IPS DF 6.9 (cell line): Measurements from ENCODE around the gene USP3.

Experiments used
- DNase-seq: peaks from one replicate; pipeline ENCODE4 v3.0.0-alpha.2; 2013; ENCODE audit warnings: low read depth, low spot score
- H3K27ac ChIP-seq: one replicate; pipeline ENCODE4 v1.5.1; 2013; ENCODE audit warnings: low read length, control low read depth
- H3K27me3 ChIP-seq: 2 replicates; pipeline ENCODE4 v1.6.1; 2013; ENCODE audit warnings: mild to moderate bottlenecking, low read length; ENCODE audit not compliant: control insufficient read depth, insufficient read depth
- H3K36me3 ChIP-seq: 2 replicates; pipeline ENCODE4 v1.6.1; 2013; ENCODE audit warnings: low read length; ENCODE audit not compliant: control insufficient read depth, insufficient read depth
- H3K4me1 ChIP-seq: 2 replicates; pipeline ENCODE4 v1.6.1; 2013; ENCODE audit warnings: low read length; ENCODE audit not compliant: control insufficient read depth, insufficient read depth
- H3K4me3 ChIP-seq: 2 replicates; pipeline ENCODE4 v1.5.1; 2013; ENCODE audit warnings: mild to moderate bottlenecking, low read length
- H3K9me3 ChIP-seq: 2 replicates; pipeline ENCODE4 v1.6.1; 2013; ENCODE audit warnings: low read length, inconsistent platforms; ENCODE audit not compliant: control insufficient read depth, insufficient read depth
- WGBS: extraction: QIAGEN DNeasy Blood & Tissue Kit; methylation state at CpG from one replicate; pipeline ENCODE4 v1.1.7; 2013; ENCODE audit warnings: mixed read lengths, missing lambda C conversion rate; ENCODE audit not compliant: insufficient read length, insufficient coverage; 5-methylcytosine and 5-hydroxymethylcytosine counted together

The USP3 gene

GRCh38 chr15:63544258-63545026 lies 40.0 kb downstream of the USP3 start:
- H3K4me1 ChIP-seq, result no peaks in the 10 kb centered on the region
- 100% methylated on average over 3 of the region's 5 CpGs for WGBS
- no peak overlapping the region for H3K27ac ChIP-seq
- no peak for DNase-seq
- no peaks in the 10 kb centered on the region for H3K9me3 ChIP-seq
- H3K36me3 ChIP-seq, result no peaks in the 10 kb centered on the region
- no peaks in the 10 kb centered on the region for H3K27me3 ChIP-seq
- H3K4me3 ChIP-seq, result no peak overlapping the region

DNA sequence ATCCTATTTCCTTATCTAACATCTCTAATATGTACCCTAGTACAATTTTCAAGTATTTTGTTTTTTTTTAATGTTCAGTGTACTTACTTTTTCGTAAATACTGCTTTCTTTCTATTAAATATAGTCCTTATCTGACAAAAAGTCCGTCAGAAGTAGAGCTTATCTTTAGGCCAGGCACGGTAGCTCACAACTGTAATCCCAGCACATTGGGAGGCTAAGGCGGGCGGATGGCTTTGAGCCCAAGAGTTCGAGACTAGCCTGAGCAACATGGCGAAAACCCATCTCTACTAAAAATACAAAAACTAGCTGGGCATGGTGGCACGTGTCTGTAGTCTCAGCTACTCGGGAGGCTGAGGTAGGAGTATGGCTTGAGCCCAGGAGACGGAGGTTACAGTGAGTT lies 41.1 kb downstream of the USP3 start:
- no peak for DNase-seq
- Histone ChIP-seq H3K4me1 (no peaks in the 10 kb centered on the region), H3K27me3 (no peaks in the 10 kb centered on the region), H3K4me3 (no peak overlapping the region), H3K9me3 (no peaks in the 10 kb centered on the region), H3K27ac (no peak overlapping the region), H3K36me3 (no peaks in the 10 kb centered on the region)
- no CpG with 5 or more reads among the region's 10 CpGs for WGBS

DNA sequence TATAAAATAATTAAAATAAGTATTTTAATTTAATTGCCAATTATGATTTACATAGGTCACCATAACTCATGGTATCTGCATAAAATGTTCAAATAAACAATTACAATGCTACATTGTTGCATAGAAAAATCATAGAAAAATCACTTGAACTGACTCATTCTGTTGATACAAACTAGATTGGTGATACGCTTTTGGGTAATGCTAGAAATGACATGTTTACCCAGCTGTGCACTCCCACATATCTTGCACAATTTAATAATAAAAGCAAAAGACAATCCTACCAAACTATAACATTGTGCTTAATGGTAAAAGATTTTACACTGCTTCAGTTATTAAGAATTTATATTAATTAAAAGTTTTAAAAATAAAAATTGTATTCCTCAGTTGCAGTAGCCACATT lies 47.0 kb downstream of the USP3 start:
- no CpG with 5 or more reads among the region's 1 CpG for WGBS
- Histone ChIP-seq H3K4me1 (no peaks in the 10 kb centered on the region), H3K9me3 (no peaks in the 10 kb centered on the region), H3K27me3 (no peaks in the 10 kb centered on the region), H3K27ac (no peak overlapping the region), H3K36me3 (no peaks in the 10 kb centered on the region), H3K4me3 (no peak overlapping the region)
- no peak for DNase-seq

DNA sequence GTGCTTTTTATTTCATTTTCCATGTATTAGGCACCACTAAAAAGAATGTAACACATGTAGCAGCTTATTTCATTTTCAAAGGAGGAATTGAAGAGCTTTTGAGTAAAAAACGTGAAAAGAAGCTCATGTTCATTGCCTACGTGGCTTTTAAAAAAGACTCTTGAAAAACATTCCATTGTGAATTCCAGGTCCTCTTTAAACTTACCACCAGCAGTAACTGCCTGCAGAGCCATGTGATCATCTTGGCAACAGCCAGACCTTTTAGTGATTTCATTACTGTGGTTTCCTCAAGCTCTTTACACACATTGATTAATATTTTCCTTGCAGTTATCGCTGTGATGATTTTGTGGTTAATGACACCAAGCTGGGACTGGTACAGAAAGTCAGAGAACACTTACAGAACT lies 49.0 kb downstream of the USP3 start:
- WGBS, result no CpG with 5 or more reads among the region's 3 CpGs
- no peak for DNase-seq
- H3K4me3 ChIP-seq, result no peak overlapping the region
- H3K9me3 ChIP-seq, result no peaks in the 10 kb centered on the region
- H3K36me3 ChIP-seq, result no peaks in the 10 kb centered on the region
- no peaks in the 10 kb centered on the region for H3K27me3 ChIP-seq
- no peaks in the 10 kb centered on the region for H3K4me1 ChIP-seq
- no peak overlapping the region for H3K27ac ChIP-seq

- Histone ChIP-seq H3K9me3 (no peaks in the 10 kb centered on the region), H3K27ac (no peak overlapping the region), H3K27me3 (no peaks in the 10 kb centered on the region), H3K36me3 (no peaks in the 10 kb centered on the region), H3K4me1 (no peaks in the 10 kb centered on the region), H3K4me3 (no peak overlapping the region)
- WGBS, result no CpG with 5 or more reads among the region's 2 CpGs
- no peak for DNase-seq
These were observed 50.0 kb downstream of the USP3 start for GRCh38 chr15:63554337-63554927.

- no peak overlapping the region for H3K27ac ChIP-seq
- no peak overlapping the region for H3K4me3 ChIP-seq
- DNase-seq, result no peak
- H3K27me3 ChIP-seq, result no peaks in the 10 kb centered on the region
- no peaks in the 10 kb centered on the region for H3K36me3 ChIP-seq
- H3K9me3 ChIP-seq, result no peaks in the 10 kb centered on the region
- H3K4me1 ChIP-seq, result no peaks in the 10 kb centered on the region
These were observed 51.1 kb downstream of the USP3 start for GRCh38 chr15:63555507-63555906.

DNA sequence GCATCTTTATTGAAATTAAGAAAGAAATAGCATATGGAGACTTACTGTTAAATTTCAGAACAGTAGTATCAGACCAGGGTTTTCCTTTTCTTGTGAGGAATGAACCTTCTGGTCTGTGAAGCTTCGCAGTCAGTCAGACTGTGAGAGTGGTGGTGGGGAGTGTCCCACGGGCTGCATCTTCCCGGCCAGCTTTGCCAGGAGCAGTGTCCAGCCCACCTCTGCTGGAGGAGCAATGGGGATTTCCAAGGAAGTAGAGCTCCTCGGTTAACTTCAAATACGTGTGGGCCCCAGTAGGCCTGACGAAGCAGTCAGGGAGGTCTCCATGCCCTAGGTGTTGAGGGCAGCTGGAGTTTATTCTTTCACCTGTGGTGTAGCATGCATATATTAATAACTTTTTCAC lies 51.9 kb downstream of the USP3 start:
- no CpG with 5 or more reads among the region's 6 CpGs for WGBS
- no peaks in the 10 kb centered on the region for H3K36me3 ChIP-seq
- H3K4me3 ChIP-seq, result no peak overlapping the region
- no peak overlapping the region for H3K27ac ChIP-seq
- H3K4me1 ChIP-seq, result peaks cover 3% of the 10 kb centered on the region
- no peaks in the 10 kb centered on the region for H3K9me3 ChIP-seq
- no peak for DNase-seq
- no peaks in the 10 kb centered on the region for H3K27me3 ChIP-seq

- WGBS, result no CpG with 5 or more reads among the region's 7 CpGs
- Histone ChIP-seq H3K4me1 (peaks cover 5% of the 10 kb centered on the region), H3K4me3 (no peak overlapping the region), H3K9me3 (no peaks in the 10 kb centered on the region), H3K27me3 (no peaks in the 10 kb centered on the region), H3K36me3 (no peaks in the 10 kb centered on the region), H3K27ac (no peak overlapping the region)
- no peak for DNase-seq
These were observed 52.3 kb downstream of the USP3 start for GRCh38 chr15:63556736-63557135.

GRCh38 chr15:63559753-63560152 lies 55.4 kb downstream of the USP3 start:
- Histone ChIP-seq H3K4me1 (peaks cover 7% of the 10 kb centered on the region), H3K36me3 (no peaks in the 10 kb centered on the region), H3K27ac (no peak overlapping the region), H3K27me3 (no peaks in the 10 kb centered on the region), H3K4me3 (no peak overlapping the region), H3K9me3 (no peaks in the 10 kb centered on the region)
- no CpG with 5 or more reads among the region's 5 CpGs for WGBS
- no peak for DNase-seq

DNA sequence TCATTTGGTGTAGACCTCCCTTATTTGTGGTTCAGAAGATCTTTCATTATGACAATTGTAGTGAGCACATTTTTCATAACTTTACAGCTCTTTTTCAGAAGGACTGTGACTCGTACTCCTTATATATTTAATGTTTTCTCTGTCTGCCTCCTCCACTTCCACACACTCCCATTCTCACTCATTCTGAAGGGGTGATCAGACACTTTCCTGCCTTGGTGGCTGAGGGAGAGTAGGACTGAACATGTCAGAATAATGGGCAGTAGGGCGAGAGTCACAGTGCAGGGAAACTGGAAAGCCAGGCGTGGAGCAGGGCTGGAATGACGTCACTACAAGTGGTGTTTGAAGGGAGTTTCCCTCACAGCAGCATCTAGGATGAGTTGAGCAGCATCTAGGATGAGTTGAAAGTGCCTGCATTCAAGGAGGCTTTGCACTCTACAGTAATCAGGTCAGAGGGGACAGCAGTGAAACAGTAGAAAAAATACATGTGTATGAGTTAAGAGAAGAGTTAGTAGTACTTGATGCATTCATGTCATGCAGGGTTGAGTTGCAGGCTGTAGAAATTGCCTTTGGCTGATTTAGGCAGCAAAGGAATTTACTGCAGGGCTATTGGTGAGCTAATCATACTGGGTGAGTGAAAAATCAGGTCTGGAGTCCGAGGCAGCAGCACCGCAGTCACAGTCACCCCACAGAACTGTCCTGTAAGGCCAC lies 56.5 kb downstream of the USP3 start:
- Histone ChIP-seq H3K4me3 (no peak overlapping the region), H3K4me1 (peaks cover 7% of the 10 kb centered on the region), H3K27me3 (no peaks in the 10 kb centered on the region), H3K27ac (no peak overlapping the region), H3K9me3 (no peaks in the 10 kb centered on the region), H3K36me3 (no peaks in the 10 kb centered on the region)
- WGBS, result no CpG with 5 or more reads among the region's 6 CpGs
- DNase-seq, result no peak
